Spleen (tissue), 7 donors: Measurements from ENCODE around the gene CST1.
"Not testable (repeated sequence)": the region's sequence is repeated elsewhere in the genome, so short reads cannot be mapped to it uniquely, and the experiment has no call there.

ENCODE experiments used
- CTCF ChIP-seq, 11 experiments: fragments of 200-600 bp in 7 of 11; fragments of 450-650 bp in 4 of 11; sonication (generic) in 4 of 11; IDR thresholded peaks in 8 of 11; conservative IDR thresholded peaks in 3 of 11; 1 replicate in 7 of 11; 2 replicates in 4 of 11; pipeline versions ENCODE4 v1.4.0 to v1.8.0; 2016 to 2021; ENCODE audit warnings: antibody characterized with exemption in 11 of 11, inconsistent platforms in 4 of 11, mild to moderate bottlenecking in 1 of 11
- POLR2A ChIP-seq, 3 donors: fragments of 450-650 bp; IDR thresholded peaks; one replicate each; pipeline ENCODE4 v1.5.1; 2017; ENCODE audit warnings: antibody characterized with exemption in 3 of 3, mild to moderate bottlenecking in 1 of 3
- POLR2AphosphoS5 ChIP-seq, 3 donors: sonication (generic); formaldehyde crosslinking; IDR thresholded peaks; one replicate each; pipeline ENCODE4 v1.5.1; 2017; ENCODE audit warnings: antibody characterized with exemption in 3 of 3
- donor health status: DM: no; HTN: no; CAD: no; lungs with moderate emphysema.
- donor health status: DM: no; HTN: no; CAD: no.
- donor health status: DM: no; HTN: no; CAD: no.

DNA sequence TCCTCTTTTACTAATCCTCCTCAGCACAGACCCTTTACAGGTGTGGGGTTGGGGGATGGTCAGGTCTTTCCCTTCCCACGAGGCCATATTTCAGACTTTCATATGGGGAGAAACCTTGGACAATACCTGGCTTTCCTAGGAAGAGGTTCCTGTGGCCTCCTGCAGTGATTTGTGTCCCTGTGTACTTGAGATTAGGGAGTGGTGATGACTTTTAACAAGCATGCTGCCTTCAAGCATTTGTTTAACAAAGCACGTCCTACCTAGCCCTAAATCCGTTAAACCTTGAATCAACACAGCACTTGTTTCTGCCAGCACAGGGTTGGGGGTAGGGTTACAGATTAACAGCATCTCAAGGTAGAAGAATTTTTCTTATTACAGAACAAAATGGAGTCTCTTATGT lies 6.1 kb upstream of the CST1 start:
- not testable (repeated sequence) for TF ChIP-seq CTCF (IDR thresholded peaks at IDR 0.05 in 8 of 11, conservative IDR thresholded peaks at IDR 0.05 in 3 of 11); POLR2AphosphoS5 (IDR thresholded peaks at IDR 0.05); POLR2A (IDR thresholded peaks at IDR 0.05)
